22Rv1 (cell line): Measurements from ENCODE around the gene HM13.

ENCODE experiments used
- CTCF ChIP-seq: fragments of 450-650 bp; IDR thresholded peaks from 2 replicates; pipeline ENCODE4 v1.5.1; 2017; ENCODE audit warnings: mild to moderate bottlenecking
- ZFX ChIP-seq: fragments of 450-650 bp; IDR thresholded peaks from 2 replicates; pipeline ENCODE4 v1.6.1; 2017; ENCODE audit warnings: antibody characterized with exemption, borderline replicate concordance

DNA sequence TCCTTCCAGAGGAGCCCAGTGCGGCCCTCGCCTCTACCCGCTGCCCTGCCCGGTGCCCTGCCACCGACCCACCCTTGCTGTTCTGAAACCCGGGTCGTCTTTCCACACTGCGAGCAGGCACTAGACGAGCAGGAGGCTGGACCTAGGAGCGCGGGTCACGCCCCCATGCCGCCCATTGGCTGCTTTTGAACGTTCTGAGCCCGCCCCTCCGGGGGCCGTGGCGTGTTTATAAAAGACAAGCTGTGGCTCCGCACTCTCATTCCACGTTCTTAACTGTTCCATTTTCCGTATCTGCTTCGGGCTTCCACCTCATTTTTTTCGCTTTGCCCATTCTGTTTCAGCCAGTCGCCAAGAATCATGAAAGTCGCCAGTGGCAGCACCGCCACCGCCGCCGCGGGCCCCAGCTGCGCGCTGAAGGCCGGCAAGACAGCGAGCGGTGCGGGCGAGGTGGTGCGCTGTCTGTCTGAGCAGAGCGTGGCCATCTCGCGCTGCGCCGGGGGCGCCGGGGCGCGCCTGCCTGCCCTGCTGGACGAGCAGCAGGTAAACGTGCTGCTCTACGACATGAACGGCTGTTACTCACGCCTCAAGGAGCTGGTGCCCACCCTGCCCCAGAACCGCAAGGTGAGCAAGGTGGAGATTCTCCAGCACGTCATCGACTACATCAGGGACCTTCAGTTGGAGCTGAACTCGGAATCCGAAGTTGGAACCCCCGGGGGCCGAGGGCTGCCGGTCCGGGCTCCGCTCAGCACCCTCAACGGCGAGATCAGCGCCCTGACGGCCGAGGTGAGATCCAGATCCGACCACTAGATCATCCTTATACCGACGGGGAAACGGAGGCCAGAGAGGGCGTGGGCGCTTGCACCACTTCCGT is 91.0 kb downstream of the HM13 start, which contains the start of gene ID1:
- TF ChIP-seq CTCF (no peak), ZFX (no peak)
